ENCODE results near the gene TBC1D23. TPM values are rescaled to one million over a fixed set of nuclear protein-coding genes. Genes with fewer than 3 reads are reported as not detected.

The TBC1D23 gene
- total and polyA plus RNA-seq, 9 of the 15 experiments (the other 6 are each of a cell fraction or from before 2014, with no cell fraction given) = 23.4 to 85.8 (median 43.7) TPM

- 76% methylated on average over 5 of the region's 5 CpGs for WGBS (ENCODE audit: insufficient coverage, low coverage, missing lambda C conversion rate)
- Histone ChIP-seq H3K4me1 (replicated peaks in 1 of 2; ENCODE audit: control insufficient read depth in 2 of 2, insufficient read depth in 2 of 2, low read length in 2 of 2) (peaks cover 0 to 45% of the 10 kb centered on the region in 2 experiments; a peak in 2 of 5 replicates), H3K36me3 (ENCODE audit: control insufficient read depth, insufficient read depth, low read length) (peaks cover 3% of the 10 kb centered on the region; the same call in 1 of the 3 replicates), H3K9me1 (ENCODE audit: control insufficient read depth, insufficient read depth, low read length) (peaks cover 3% of the 10 kb centered on the region), H4K20me1 (replicated peaks; ENCODE audit: control insufficient read depth, insufficient read depth, low read length) (peaks cover 22% of the 10 kb centered on the region), H3K9ac (ENCODE audit: insufficient read depth in 1 of 2, low read depth in 2 of 2, low read length in 2 of 2) (no peak overlapping the region), H3K4me3 (no peak overlapping the region), H3K79me2 (ENCODE audit: control insufficient read depth, insufficient read depth, low read length) (peaks cover 93% of the 10 kb centered on the region), H2AFZ (ENCODE audit: low read depth, low read length) (no peak overlapping the region), H3K27me3 (ENCODE audit: control insufficient read depth in 2 of 2, insufficient read depth in 2 of 2, low read length in 2 of 2) (no peaks in the 10 kb centered on the region), H3K27ac (ENCODE audit: extremely low read depth, low read depth, low read length) (0 out of 3 replicates have a peak overlapping the region, but pooled peaks have one; percentile 16), H3K4me2 (ENCODE audit: insufficient read depth, low read length) (peak overlapping the region; percentile 5; the same call in 1 of the 2 replicates), H3K9me3 (replicated peaks; ENCODE audit: control insufficient read depth, insufficient read depth, low read depth, low read length) (no peaks in the 10 kb centered on the region)
- ATAC-seq = no peak
- ChIA-PET POLR2A (interaction anchor here (1.1 kb wide), 1 partner anchor 12 kb away, joined by 7 read pairs; no protein-coding TSS in a partner anchor), CTCF (ENCODE audit: low intra/inter-chr PET ratio) (no interaction called here)
- DNase-seq (ENCODE audit: extremely low read depth in 1 of 4, low spot score in 3 of 4) = no peak
- BruUV-seq (replicated peaks) = no TSS peak
- in situ Hi-C loops (cut with MboI) = no loop called here
- TF ChIP-seq SNIP1 (IDR thresholded peaks at IDR 0.05; ENCODE audit: low read depth) (no peak), CTCFL (IDR thresholded peaks at IDR 0.05; ENCODE audit: borderline replicate concordance, insufficient read depth, low read depth, low read length, poor library complexity, severe bottlenecking) (no peak), TRIM24 (IDR thresholded peaks at IDR 0.05) (no peak), SRSF7 (optimal IDR thresholded peaks at IDR 0.05; ENCODE audit: low read depth, low read length) (no peak), NEUROD1 (IDR thresholded peaks at IDR 0.05; ENCODE audit: borderline replicate concordance, low read depth, low read length, partially characterized antibody) (no peak), ZNF764 (CRISPR knock-in tag; IDR thresholded peaks at IDR 0.05; ENCODE audit: low read depth) (no peak), TGIF2 (CRISPR knock-in tag; IDR thresholded peaks at IDR 0.05) (no peak), ZKSCAN3 (CRISPR knock-in tag; IDR thresholded peaks at IDR 0.05) (no peak), CBFA2T2 (conservative IDR thresholded peaks at IDR 0.05) (no peak), FIP1L1 (IDR thresholded peaks at IDR 0.05; ENCODE audit: low read depth, low read length, poor library complexity, severe bottlenecking) (no peak)
- intact Hi-C loops (cut with micrococcal nuclease) = no loop called here
- no peak for FAIRE-seq
Observed at GRCh38 chr3:100274361-100274760, 13.6 kb downstream of the TBC1D23 start.

Data from K562 (cell line).